PC-9 (cell line): ENCODE measurements around the gene HEPACAM.

Experiments used
- CTCF ChIP-seq: fragments of 200-600 bp; sonication (generic); conservative IDR thresholded peaks from 2 replicates; pipeline ENCODE4 v1.6.1; 2017; ENCODE audit warnings: mixed run types, antibody characterized with exemption, mild to moderate bottlenecking, moderate library complexity
- EZH2 ChIP-seq: fragments of 200-600 bp; sonication (generic); IDR thresholded peaks from 2 replicates; pipeline ENCODE4 v1.8.0; 2017; ENCODE audit warnings: antibody characterized with exemption, low read depth

GRCh38 chr11:124880290-124880611 lies 55.6 kb downstream of the HEPACAM start:
- TF ChIP-seq CTCF (no peak), EZH2 (no peak)
